Neural cell (in vitro differentiated cells): ENCODE measurements around the gene SUSD6.

Experiments used
- EP300 ChIP-seq: fragments of 450-650 bp; conservative IDR thresholded peaks from 2 replicates; pipeline ENCODE4 v1.6.1; 2014; ENCODE audit warnings: antibody characterized with exemption, mild to moderate bottlenecking, moderate library complexity; ENCODE audit not compliant: poor library complexity, severe bottlenecking
- POLR2AphosphoS5 ChIP-seq: IDR thresholded peaks from 2 replicates; pipeline ENCODE4 v1.6.1; 2012
- RAD21 ChIP-seq: fragments of 450-650 bp; conservative IDR thresholded peaks from 2 replicates; pipeline ENCODE4 v1.6.1; 2014; ENCODE audit warnings: antibody characterized with exemption, mild to moderate bottlenecking, moderate library complexity
- SMC3 ChIP-seq: fragments of 450-650 bp; conservative IDR thresholded peaks from 2 replicates; pipeline ENCODE4 v1.6.1; 2014; ENCODE audit warnings: antibody characterized with exemption, mild to moderate bottlenecking, moderate library complexity; ENCODE audit not compliant: poor library complexity
- TF ChIP-seq, protein P1 (sequence below): fragments of 450-650 bp; IDR thresholded peaks from 2 replicates; pipeline ENCODE4 v1.5.1; 2014; ENCODE audit warnings: antibody characterized with exemption, mild to moderate bottlenecking, moderate library complexity; ENCODE audit not compliant: poor library complexity, severe bottlenecking

- peak; percentile 5 for TF ChIP-seq POLR2AphosphoS5
- TF ChIP-seq SMC3: no peak
- TF ChIP-seq, protein P1, sequence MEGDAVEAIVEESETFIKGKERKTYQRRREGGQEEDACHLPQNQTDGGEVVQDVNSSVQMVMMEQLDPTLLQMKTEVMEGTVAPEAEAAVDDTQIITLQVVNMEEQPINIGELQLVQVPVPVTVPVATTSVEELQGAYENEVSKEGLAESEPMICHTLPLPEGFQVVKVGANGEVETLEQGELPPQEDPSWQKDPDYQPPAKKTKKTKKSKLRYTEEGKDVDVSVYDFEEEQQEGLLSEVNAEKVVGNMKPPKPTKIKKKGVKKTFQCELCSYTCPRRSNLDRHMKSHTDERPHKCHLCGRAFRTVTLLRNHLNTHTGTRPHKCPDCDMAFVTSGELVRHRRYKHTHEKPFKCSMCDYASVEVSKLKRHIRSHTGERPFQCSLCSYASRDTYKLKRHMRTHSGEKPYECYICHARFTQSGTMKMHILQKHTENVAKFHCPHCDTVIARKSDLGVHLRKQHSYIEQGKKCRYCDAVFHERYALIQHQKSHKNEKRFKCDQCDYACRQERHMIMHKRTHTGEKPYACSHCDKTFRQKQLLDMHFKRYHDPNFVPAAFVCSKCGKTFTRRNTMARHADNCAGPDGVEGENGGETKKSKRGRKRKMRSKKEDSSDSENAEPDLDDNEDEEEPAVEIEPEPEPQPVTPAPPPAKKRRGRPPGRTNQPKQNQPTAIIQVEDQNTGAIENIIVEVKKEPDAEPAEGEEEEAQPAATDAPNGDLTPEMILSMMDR: no peak
- no peak for TF ChIP-seq RAD21
- peak; percentile 20 for TF ChIP-seq EP300
Observed at GRCh38 chr14:69713209-69713781, 101.9 kb downstream of the SUSD6 start.
